HG03469 (cell line): ENCODE results near the gene TLE3.

Experiments used
- ATAC-seq: cut with Tn5 transposase; IDR thresholded peaks from one replicate; pipeline ENCODE4 v1.9.1; 2021; ENCODE audit warnings: mild to moderate bottlenecking, moderate library complexity, moderate number of reproducible peaks; ENCODE audit not compliant: unreplicated experiment

Gene TLE3

GRCh38 chr15:70033109-70033508 lies 64.6 kb downstream of the TLE3 start:
- no peak for ATAC-seq

- no peak for ATAC-seq
Measured at GRCh38 chr15:70032509-70032908, 65.2 kb downstream of the TLE3 start.

- ATAC-seq, result no peak
Measured at GRCh38 chr15:70031713-70032112, 66.0 kb downstream of the TLE3 start.

- no peak for ATAC-seq
Measured at GRCh38 chr15:70031261-70031660, 66.5 kb downstream of the TLE3 start.

- no peak for ATAC-seq
Measured at GRCh38 chr15:70030851-70031250, 66.9 kb downstream of the TLE3 start.

GRCh38 chr15:70029297-70029701 lies 68.4 kb downstream of the TLE3 start:
- ATAC-seq, result no peak

- no peak for ATAC-seq
Measured at GRCh38 chr15:70027518-70027917, 70.2 kb downstream of the TLE3 start.

GRCh38 chr15:70026991-70027390 lies 70.7 kb downstream of the TLE3 start:
- no peak for ATAC-seq

- no peak for ATAC-seq
Measured at GRCh38 chr15:70025413-70026296, 72.1 kb downstream of the TLE3 start.

GRCh38 chr15:70024521-70024920 lies 73.2 kb downstream of the TLE3 start:
- ATAC-seq, result no peak

- ATAC-seq, result no peak
Measured at GRCh38 chr15:70023769-70024491, 73.8 kb downstream of the TLE3 start.

GRCh38 chr15:70023064-70023768 lies 74.5 kb downstream of the TLE3 start:
- peak; percentile 40 for ATAC-seq

GRCh38 chr15:70020229-70020628 lies 77.5 kb downstream of the TLE3 start:
- no peak for ATAC-seq

GRCh38 chr15:70018646-70019600 lies 78.8 kb downstream of the TLE3 start:
- no peak for ATAC-seq

GRCh38 chr15:70017801-70018200 lies 79.9 kb downstream of the TLE3 start:
- no peak for ATAC-seq

- no peak for ATAC-seq
Measured at GRCh38 chr15:70017025-70017424, 80.7 kb downstream of the TLE3 start.

- ATAC-seq, result no peak
Measured at GRCh38 chr15:70016511-70016994, 81.2 kb downstream of the TLE3 start.

- ATAC-seq, result peak; percentile 46
Measured at GRCh38 chr15:70014860-70015490, 82.7 kb downstream of the TLE3 start.

- ATAC-seq, result no peak
Measured at GRCh38 chr15:70014331-70014730, 83.4 kb downstream of the TLE3 start.
